HCT116 (cell line): ENCODE data around the gene SLC22A23. TPM values are rescaled to one million over a fixed set of nuclear protein-coding genes. Genes with fewer than 3 reads are reported as not detected.
A peak's percentile ranks its signal among the peaks of the same experiment; 100 is the strongest.

Experiments used
- ATAC-seq: fragments of 200-7000 bp; cut with Tn5 transposase; 2 replicates; pipeline ENCODE4 v1.9.1; 2020; ENCODE audit warnings: mild to moderate bottlenecking, moderate library complexity
- BruUV-seq: library from RNA; stranded (reverse); fragments of 400-500 nt; replicated peaks from 2 replicates; lab custom pipeline; 2021; lab: Mats Ljungman, UMichigan
- CTCF ChIA-PET: fragments of 300-600 bp; sonication (Branson Sonifier 250); formaldehyde crosslinking; loops from one replicate; lab custom pipeline; 2021; ENCODE audit warnings: antibody characterized with exemption; lab: Charles Lee
- POLR2A ChIA-PET: fragments of 300-600, 350-600 bp; sonication (Branson Sonifier 250); formaldehyde crosslinking; loops from one replicate; lab custom pipeline; 2021; ENCODE audit warnings: antibody characterized with exemption; lab: Charles Lee
- RAD21 ChIA-PET, 2 experiments: fragments of 300-600 bp; sonication (Branson Sonifier 250); formaldehyde crosslinking; loops; one replicate each; lab custom pipeline; 2023; ENCODE audit warnings: low total read pairs in 2 of 2; ENCODE audit not compliant: uncharacterized antibody in 2 of 2, unreplicated experiment in 2 of 2, low non-redundant PET in 1 of 2; lab: Charles Lee
- DNase-seq: peaks from one replicate; pipeline ENCODE4 v3.0.0-alpha.2; 2010; ENCODE audit warnings: low read depth, low spot score
- H2AFZ ChIP-seq: fragments of 200-600 bp; shearing (Covaris generic), sonication (generic); 2 replicates; pipeline ENCODE4 v1.6.1; 2017; ENCODE audit warnings: low read depth, mixed run types, mixed read lengths, antibody characterized with exemption, low read length; ENCODE audit not compliant: poor library complexity, severe bottlenecking
- H3K27ac ChIP-seq: 2 replicates; pipeline ENCODE4 v1.5.1; 2012; ENCODE audit warnings: low read depth, low read length
- H3K27me3 ChIP-seq: fragments of 200-600 bp; sonication (generic); 2 replicates; pipeline ENCODE4 v1.6.1; 2016; ENCODE audit warnings: mixed run types, low read length, mixed read lengths; ENCODE audit not compliant: insufficient read depth
- H3K36me3 ChIP-seq, 2 experiments: fragments of 200-500 bp in 1 of 2; fragments of 200-600 bp in 1 of 2; sonication (Bioruptor generic) in 1 of 2; sonication (generic) in 1 of 2; 2 replicates each; pipeline versions ENCODE4 v1.5.1 to v1.6.1; 2014 to 2016; ENCODE audit warnings: low read length in 2 of 2, inconsistent platforms in 1 of 2, mixed read lengths in 1 of 2, mixed run types in 1 of 2; ENCODE audit not compliant: insufficient read depth in 2 of 2, control insufficient read depth in 1 of 2
- H3K4me1 ChIP-seq, 2 experiments: fragments of 200-600 bp in 1 of 2; sonication (generic) in 1 of 2; 2 replicates each; pipeline versions ENCODE4 v1.5.1 to v1.6.1; 2012 to 2017; ENCODE audit warnings: low read length in 2 of 2, inconsistent platforms in 1 of 2, mild to moderate bottlenecking in 1 of 2, mixed read lengths in 1 of 2, mixed run types in 1 of 2, moderate library complexity in 1 of 2; ENCODE audit not compliant: insufficient read depth in 2 of 2, control insufficient read depth in 1 of 2
- H3K4me2 ChIP-seq: fragments of 200-600 bp; sonication (generic); 2 replicates; pipeline ENCODE4 v1.6.1; 2017; ENCODE audit warnings: mixed run types, low read length, mixed read lengths
- H3K4me3 ChIP-seq, 2 experiments: fragments of 200-600 bp in 1 of 2; sonication (generic) in 1 of 2; replicated peaks in 1 of 2; 2 replicates each; pipeline ENCODE4 v1.5.1; 2011 to 2016; ENCODE audit warnings: low read length in 2 of 2, control low read depth in 1 of 2, low read depth in 1 of 2, mild to moderate bottlenecking in 1 of 2, mixed read lengths in 1 of 2, mixed run types in 1 of 2
- H3K79me2 ChIP-seq: fragments of 200-600 bp; sonication (generic); 2 replicates; pipeline ENCODE4 v1.6.1; 2017; ENCODE audit warnings: mild to moderate bottlenecking, mixed run types, low read length, moderate library complexity, mixed read lengths; ENCODE audit not compliant: insufficient read depth
- H3K9ac ChIP-seq: fragments of 200-600 bp; sonication (generic); 2 replicates; pipeline ENCODE4 v1.6.1; 2016; ENCODE audit warnings: low read length, mixed read lengths
- H3K9me2 ChIP-seq: fragments of 200-600 bp; sonication (generic), shearing (Covaris generic); 2 replicates; pipeline ENCODE4 v1.6.1; 2017; ENCODE audit warnings: mixed run types, mild to moderate bottlenecking, moderate library complexity; ENCODE audit not compliant: insufficient read depth
- H3K9me3 ChIP-seq, 2 experiments: fragments of 200-500 bp in 1 of 2; fragments of 200-600 bp in 1 of 2; sonication (Bioruptor generic) in 1 of 2; sonication (generic) in 1 of 2; 2 replicates each; pipeline ENCODE4 v1.6.1; 2014 to 2017; ENCODE audit warnings: low read length in 2 of 2, mixed read lengths in 2 of 2, inconsistent platforms in 1 of 2, low read depth in 1 of 2, mild to moderate bottlenecking in 1 of 2, mixed run types in 1 of 2, moderate library complexity in 1 of 2; ENCODE audit not compliant: control insufficient read depth in 1 of 2, insufficient read depth in 1 of 2
- H4K20me1 ChIP-seq: fragments of 200-600 bp; sonication (generic), shearing (Covaris generic); 2 replicates; pipeline ENCODE4 v1.6.1; 2017; ENCODE audit warnings: mixed run types, mild to moderate bottlenecking, moderate library complexity; ENCODE audit not compliant: insufficient read depth
- ATF3 ChIP-seq: IDR thresholded peaks from 2 replicates; pipeline ENCODE4 v1.6.1; 2012
- CBX3 ChIP-seq: IDR thresholded peaks from 2 replicates; pipeline ENCODE4 v1.6.1; 2012; ENCODE audit warnings: low read depth
- CEBPB ChIP-seq: IDR thresholded peaks from 2 replicates; pipeline ENCODE4 v1.6.1; 2012; ENCODE audit warnings: low read depth
- CTCF ChIP-seq, 3 experiments: fragments of 200-600 bp in 1 of 3; sonication (generic) in 1 of 3; IDR thresholded peaks in 2 of 3; conservative IDR thresholded peaks in 1 of 3; 2 replicates each; pipeline ENCODE4 v1.5.1; 2012 to 2017; ENCODE audit warnings: low read depth in 2 of 3, low read length in 2 of 3, antibody characterized with exemption in 1 of 3, borderline replicate concordance in 1 of 3, control low read depth in 1 of 3, mild to moderate bottlenecking in 1 of 3, mixed read lengths in 1 of 3, mixed run types in 1 of 3, moderate library complexity in 1 of 3; ENCODE audit not compliant: insufficient read depth in 1 of 3
- EGR1 ChIP-seq: IDR thresholded peaks from 2 replicates; pipeline ENCODE4 v1.6.1; 2012; ENCODE audit warnings: low read depth
- ELF1 ChIP-seq: IDR thresholded peaks from 2 replicates; pipeline ENCODE4 v1.6.1; 2012; ENCODE audit warnings: low read depth, borderline replicate concordance
- EZH2 ChIP-seq: fragments of 200-600 bp; sonication (generic); IDR thresholded peaks from 2 replicates; pipeline ENCODE4 v1.6.1; 2017; ENCODE audit warnings: antibody characterized with exemption, mixed run types
- EZH2phosphoT487 ChIP-seq: fragments of 200-600 bp; IDR thresholded peaks from 2 replicates; pipeline ENCODE4 v1.6.1; 2018; ENCODE audit warnings: antibody characterized with exemption, borderline replicate concordance
- FOSL1 ChIP-seq: IDR thresholded peaks from 2 replicates; pipeline ENCODE4 v1.6.1; 2012; ENCODE audit warnings: low read depth
- JUND ChIP-seq: IDR thresholded peaks from 2 replicates; pipeline ENCODE4 v1.6.1; 2012
- MAX ChIP-seq: IDR thresholded peaks from 2 replicates; pipeline ENCODE4 v1.6.1; 2012
- POLR2A ChIP-seq: IDR thresholded peaks from 2 replicates; pipeline ENCODE4 v1.7.0; 2011; ENCODE audit warnings: borderline replicate concordance; ENCODE audit not compliant: insufficient read depth, insufficient read length; ENCODE audit errors: extremely low read depth
- POLR2AphosphoS5 ChIP-seq: IDR thresholded peaks from 2 replicates; pipeline ENCODE4 v1.6.1; 2011; ENCODE audit warnings: mild to moderate bottlenecking, low read depth, low read length, moderate library complexity
- RAD21 ChIP-seq: IDR thresholded peaks from 2 replicates; pipeline ENCODE4 v1.6.1; 2012; ENCODE audit warnings: low read depth, mild to moderate bottlenecking
- REST ChIP-seq: IDR thresholded peaks from 2 replicates; pipeline ENCODE4 v1.6.1; 2012; ENCODE audit warnings: low read depth
- SIN3A ChIP-seq: IDR thresholded peaks from 2 replicates; pipeline ENCODE4 v1.6.1; 2012; ENCODE audit warnings: low read depth
- SP1 ChIP-seq: IDR thresholded peaks from 2 replicates; pipeline ENCODE4 v1.6.1; 2012; ENCODE audit warnings: low read depth
- SRF ChIP-seq: IDR thresholded peaks from 2 replicates; pipeline ENCODE4 v1.6.1; 2012; ENCODE audit warnings: low read depth
- YY1 ChIP-seq: IDR thresholded peaks from 2 replicates; pipeline ENCODE4 v1.6.1; 2011; ENCODE audit warnings: low read length, low read depth, moderate library complexity, mild to moderate bottlenecking; ENCODE audit not compliant: insufficient replicate concordance; ENCODE audit errors: extremely low read depth
- ZBTB33 ChIP-seq: IDR thresholded peaks from 2 replicates; pipeline ENCODE4 v1.6.1; 2011; ENCODE audit warnings: mild to moderate bottlenecking, low read length, moderate library complexity; ENCODE audit not compliant: insufficient replicate concordance; ENCODE audit errors: extremely low read depth
- ZFX ChIP-seq: fragments of 450-650 bp; IDR thresholded peaks from 2 replicates; pipeline ENCODE4 v1.6.1; 2017
- ZNF274 ChIP-seq: fragments of 200-500 bp; sonication (Bioruptor generic); IDR thresholded peaks from 2 replicates; pipeline ENCODE4 v1.6.1; 2014; ENCODE audit warnings: mild to moderate bottlenecking, low read depth, low read length, inconsistent platforms
- intact Hi-C: fragments of 100-400 bp; cut with micrococcal nuclease; formaldehyde crosslinking; loops from 2 replicates; pipeline ENCODE4 v1.10.0; 2022
- total RNA-seq: library from RNA; stranded (reverse); gene quantifications from one replicate; pipeline ENCODE4 v1.2.1, GENCODE V29; 2021; ENCODE audit not compliant: unreplicated experiment

SLC22A23 gene
- total RNA-seq, 1 experiment from 2014 or later = 11.5 TPM

GRCh38 chr6:3484192-3484591 is 27.3 kb upstream of the SLC22A23 start:
- BruUV-seq = no TSS peak
- no peaks in the 10 kb centered on the region for H3K36me3 ChIP-seq
- no peak overlapping the region for H3K27ac ChIP-seq
- ChIA-PET RAD21 (no interaction called here), POLR2A (no interaction called here), CTCF (no interaction called here)
- no peaks in the 10 kb centered on the region for H3K79me2 ChIP-seq
- H3K9me2 ChIP-seq = no peaks in the 10 kb centered on the region
- ATAC-seq = peak; percentile 74
- H3K4me3 ChIP-seq = no peak overlapping the region
- H3K4me1 ChIP-seq = peaks cover 0 to 11% of the 10 kb centered on the region in 2 experiments; a peak in 2 of 4 replicates
- no peaks in the 10 kb centered on the region for H3K27me3 ChIP-seq
- DNase-seq = peak; percentile 18
- intact Hi-C loops = no loop called here
- no peak overlapping the region for H3K9ac ChIP-seq
- H2AFZ ChIP-seq = peak overlapping the region; percentile 67
- H3K9me3 ChIP-seq = peaks cover 0 to 6% of the 10 kb centered on the region in 2 experiments; a peak in 1 of 4 replicates
- no peaks in the 10 kb centered on the region for H4K20me1 ChIP-seq
- peak overlapping the region; percentile 3; the same call in 1 of the 2 replicates for H3K4me2 ChIP-seq
- no peak for TF ChIP-seq YY1
- TF ChIP-seq POLR2A = no peak
- no peak for TF ChIP-seq SIN3A
- TF ChIP-seq MAX = no peak
- no peak for TF ChIP-seq POLR2AphosphoS5
- no peak for TF ChIP-seq SP1
- no peak for TF ChIP-seq CEBPB
- TF ChIP-seq EZH2 = no peak
- TF ChIP-seq FOSL1 = peak; percentile 40; the same call in 1 of the 2 replicates
- TF ChIP-seq ELF1 = no peak
- 0 out of 2 replicates have a peak, but pooled peaks have one; percentile 12 for TF ChIP-seq JUND
- no peak for TF ChIP-seq SRF
- no peak for TF ChIP-seq EGR1
- TF ChIP-seq ATF3 = no peak
- TF ChIP-seq ZNF274 = no peak
- no peak for TF ChIP-seq ZBTB33
- peak; percentile 56; the same call in 1 of the 2 replicates for TF ChIP-seq CBX3
- no peak for TF ChIP-seq CTCF (IDR thresholded peaks at IDR 0.05 in 2 of 3, conservative IDR thresholded peaks at IDR 0.05 in 1 of 3; ENCODE audit: borderline replicate concordance in 1 of 3, insufficient read depth in 1 of 3, low read depth in 2 of 3, low read length in 2 of 3)
- TF ChIP-seq RAD21 = no peak
- no peak for TF ChIP-seq REST
- TF ChIP-seq ZFX = no peak
- no peak for TF ChIP-seq EZH2phosphoT487
